K562 treated with DMSO at 1 percent for 4 hours (cell line): ENCODE results near the gene SDC3. TPM values are rescaled to one million over a fixed set of nuclear protein-coding genes. Genes with fewer than 3 reads are reported as not detected.

Experiments
- total RNA-seq: library from RNA; unstranded; fragments of 300-600 nt; gene quantifications from 2 replicates; pipeline ENCODE4 v1.2.3, GENCODE V29; 2022; ENCODE audit not compliant: insufficient read depth

SDC3 gene
- 63.5 and 65.1 TPM in 2 replicates for total RNA-seq

GRCh38 chr1:30908696-30909364 lies at the start of gene SDC3:
TSS of gene SDC3 (minus strand) at chr1:30908758. CDS start at chr1:30908586, 172 bp downstream.

Other genes starting within 250 kb of the SDC3 start
- gene MATN1, start 185.2 kb downstream of the SDC3 start, total RNA-seq = 0.46 TPM in 1 of 2 replicates, not detected in the other
- gene LAPTM5, start 151.0 kb downstream of the SDC3 start, total RNA-seq = 128 and 177 TPM in 2 replicates
- 30.1 and 38.2 TPM in 2 replicates for gene PUM1, start 157.0 kb upstream of the SDC3 start, total RNA-seq